Glomerular visceral epithelial cell (primary cell): ENCODE measurements around the gene TSSK2.
"Not testable (repeated sequence)": the region's sequence is repeated elsewhere in the genome, so short reads cannot be mapped to it uniquely, and the experiment has no call there.

Experiments used
- DNase-seq: peaks from one replicate; pipeline ENCODE4 v3.0.0-alpha.2; 2016; ENCODE audit errors: extremely low spot score

The TSSK2 gene

DNA sequence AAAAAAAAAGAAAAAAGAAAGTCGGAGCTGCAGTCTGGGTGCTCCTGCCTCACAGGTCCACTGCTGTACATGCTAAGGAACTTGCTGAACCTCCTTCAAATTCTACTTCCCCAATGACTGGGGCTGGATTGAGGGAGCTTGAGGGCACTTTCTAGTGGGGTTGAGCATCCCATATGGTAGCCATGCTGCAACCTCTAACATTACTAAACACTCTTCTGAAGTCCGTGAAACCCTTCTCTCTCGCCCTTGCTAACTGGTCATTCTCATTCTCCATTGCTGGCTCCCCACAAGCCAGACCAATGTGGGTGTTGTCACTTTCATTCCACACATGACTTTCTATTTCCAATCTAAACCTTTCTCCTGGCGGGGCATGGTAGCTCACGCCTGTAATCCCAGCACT, 12.1 kb downstream of the TSSK2 start:
- no peak for DNase-seq

DNA sequence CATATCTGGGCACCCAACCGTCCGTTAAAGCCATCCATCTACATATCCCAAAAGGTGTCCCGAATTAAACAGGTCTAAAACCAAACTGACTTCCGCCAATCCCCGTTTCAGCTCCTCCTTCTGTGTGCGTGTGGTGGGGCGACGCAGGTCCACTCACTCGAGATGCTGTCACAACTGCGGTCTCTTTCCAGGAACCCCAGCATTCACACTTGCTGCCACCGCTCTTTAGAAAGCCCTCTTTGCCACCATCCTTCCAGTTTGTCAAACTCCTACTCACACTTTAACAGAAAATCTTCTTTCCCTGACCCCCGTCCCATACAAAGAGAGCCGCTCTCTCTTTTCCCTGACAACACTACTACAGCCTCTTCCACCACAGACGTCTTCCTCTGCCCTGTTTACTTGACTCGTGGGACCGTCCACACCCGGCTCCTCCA, 12.9 kb downstream of the TSSK2 start:
- no peak for DNase-seq

DNA sequence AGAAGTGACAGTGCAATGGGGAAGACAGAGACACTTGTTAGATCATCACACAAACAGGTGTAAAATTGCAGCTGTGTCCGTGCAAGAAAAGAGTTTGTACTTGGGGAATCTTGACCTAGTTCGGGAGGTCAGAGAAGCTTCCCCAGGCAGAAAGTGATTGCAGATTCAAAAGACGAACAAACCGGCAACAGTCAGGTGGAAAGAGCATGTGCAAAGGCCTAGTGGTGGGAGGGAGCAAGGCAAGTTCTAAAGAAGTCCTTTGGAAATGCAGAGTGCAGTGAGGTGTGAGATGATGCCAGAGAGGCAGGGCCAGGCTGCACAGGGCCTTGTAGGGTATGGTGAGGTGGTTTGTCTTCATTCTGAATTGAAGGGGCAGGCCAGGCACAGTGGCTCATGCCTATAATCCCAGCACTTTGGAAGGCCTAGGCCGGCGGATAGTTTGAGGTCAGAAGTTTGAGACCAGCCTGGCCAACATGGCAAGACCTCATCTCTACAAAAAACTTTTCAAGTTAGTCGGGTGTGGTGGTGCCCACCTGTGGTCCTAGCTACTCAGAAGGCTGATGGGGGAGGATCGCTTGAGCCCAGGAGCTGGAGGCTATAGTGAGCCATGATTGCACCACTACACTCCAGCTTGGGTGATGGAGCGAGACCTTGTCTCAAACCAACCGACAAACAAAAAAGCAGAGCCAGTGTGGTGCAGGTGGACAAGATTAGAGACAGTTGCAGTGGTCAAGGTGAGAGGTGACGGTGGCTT, 15.3 kb downstream of the TSSK2 start:
- DNase-seq: no peak

DNA sequence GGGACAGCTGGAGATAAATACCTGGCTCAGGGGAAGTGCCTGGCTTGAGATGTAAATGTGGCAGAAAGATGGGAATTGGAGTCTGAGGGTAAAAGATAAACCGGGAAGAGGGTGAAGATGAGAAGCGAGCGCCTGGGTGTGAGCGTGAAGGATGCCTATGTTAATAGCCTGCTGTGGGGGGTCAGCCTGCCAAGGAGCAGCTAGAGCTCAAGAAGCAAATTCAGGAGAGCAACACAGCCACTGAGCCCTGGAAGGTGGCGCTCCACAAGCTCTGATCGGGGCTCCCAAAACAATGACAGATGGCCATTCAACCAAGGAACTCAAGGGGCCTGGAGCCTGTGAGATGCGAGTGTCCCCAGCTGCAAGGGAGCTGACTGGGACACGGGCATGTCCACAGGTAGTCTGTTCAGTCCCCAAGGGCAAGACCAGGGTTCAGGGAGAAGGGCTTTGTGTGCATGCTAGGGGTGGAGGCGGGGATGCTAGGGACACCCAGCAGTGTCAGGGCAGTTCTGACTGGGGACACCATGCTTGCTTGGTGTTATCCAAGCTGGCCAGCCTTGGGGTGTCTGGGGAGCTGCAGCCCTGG, 16.2 kb downstream of the TSSK2 start:
- DNase-seq: no peak

DNA sequence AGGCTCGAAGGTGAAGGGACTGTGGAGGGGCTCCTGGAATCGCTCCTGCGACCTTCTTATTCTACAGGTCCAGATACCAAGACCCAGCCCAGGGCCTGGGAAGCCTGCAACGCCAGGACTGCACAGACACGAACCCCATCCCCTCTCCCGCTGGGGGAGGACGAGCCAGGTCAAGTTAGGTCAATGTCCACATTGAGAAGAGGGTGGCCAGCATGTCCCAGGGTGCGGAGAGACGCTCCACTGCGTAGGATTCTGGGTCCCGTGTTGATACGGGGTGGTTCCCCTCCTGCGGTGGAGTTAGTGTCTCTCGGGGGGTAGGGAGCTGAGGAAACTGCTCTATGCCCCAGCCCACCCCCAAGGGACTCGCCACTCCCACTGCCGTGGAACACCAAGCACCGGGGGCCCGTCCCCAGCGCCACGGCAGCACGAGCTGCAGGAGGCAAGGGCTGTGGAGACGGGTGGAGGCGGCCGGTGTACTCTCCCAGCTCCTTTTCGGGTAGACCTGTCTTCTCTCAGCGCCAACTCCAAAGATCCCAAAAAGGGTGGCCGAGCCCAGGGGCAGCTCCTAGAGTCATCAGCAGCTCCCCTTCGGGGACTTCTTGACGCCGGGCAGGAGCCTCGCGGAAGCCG, 17.4 kb downstream of the TSSK2 start:
- DNase-seq: no peak

DNA sequence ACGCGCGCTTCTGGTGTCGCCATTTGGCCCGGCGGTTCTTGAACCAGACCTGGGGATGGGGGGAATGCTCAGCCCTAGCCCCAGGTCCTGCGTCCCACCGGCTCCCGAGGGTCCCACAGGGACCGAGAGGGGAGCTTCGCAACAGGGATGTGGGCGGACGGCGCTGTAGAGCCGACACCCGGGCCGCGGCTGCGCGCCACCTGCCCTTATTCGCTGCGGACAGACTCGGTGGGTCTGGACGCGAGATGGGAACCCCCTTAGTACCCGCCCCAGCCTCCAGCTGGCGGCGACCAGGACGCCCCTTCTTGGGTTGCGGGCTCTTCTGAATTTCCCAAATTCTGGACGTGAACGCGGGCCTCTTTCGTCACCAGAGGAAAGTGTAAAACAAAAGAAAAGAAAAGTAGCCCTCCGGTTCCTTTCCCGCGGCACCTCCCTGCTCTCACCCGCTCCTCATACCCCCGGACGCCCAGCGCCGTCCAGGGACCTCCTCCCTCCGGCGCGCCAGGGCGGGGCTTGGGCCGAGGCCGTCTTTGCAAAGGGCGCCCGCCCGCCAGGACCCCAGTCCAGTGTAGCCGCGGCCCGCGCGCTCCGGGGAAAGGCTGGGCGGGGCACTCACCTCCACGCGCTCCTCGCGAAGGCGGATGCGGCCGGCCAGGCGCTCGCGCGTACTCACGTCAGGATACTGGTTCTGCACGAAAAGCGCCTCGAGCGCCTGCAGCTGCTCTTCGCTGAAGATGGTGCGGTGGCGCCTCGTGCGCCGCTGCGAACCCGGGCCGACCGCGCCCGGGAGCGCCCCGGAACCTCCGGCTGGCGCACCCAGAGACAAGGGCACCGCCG, 18.2 kb downstream of the TSSK2 start:
- DNase-seq: no peak

DNA sequence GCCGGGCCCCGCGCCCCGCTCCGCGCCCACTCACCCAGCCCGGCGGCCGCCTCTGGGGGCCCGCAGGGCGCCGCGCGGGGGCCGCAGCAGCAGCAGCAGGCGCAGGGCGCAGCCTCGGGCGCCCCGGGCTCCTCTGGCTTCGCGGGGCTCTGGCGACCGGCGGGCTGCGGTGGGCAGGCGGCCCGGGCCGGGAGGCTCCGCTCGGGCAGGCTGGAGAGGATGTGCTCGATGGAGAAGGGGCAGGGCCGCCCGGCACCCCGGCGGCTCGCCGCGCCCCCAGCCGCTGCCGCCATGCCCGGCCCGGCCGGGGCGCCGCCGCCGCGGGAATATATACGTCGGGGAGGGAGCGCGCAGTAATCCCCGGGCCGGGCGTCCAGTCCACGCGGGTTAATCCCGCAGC, 18.9 kb downstream of the TSSK2 start, which contains the start of gene GSC2:
Gene GSC2 (minus strand): TSS at position 302 of the 400 bp plus-strand sequence. CDS start 9 bp downstream, at position 293.
- DNase-seq: no peak

DNA sequence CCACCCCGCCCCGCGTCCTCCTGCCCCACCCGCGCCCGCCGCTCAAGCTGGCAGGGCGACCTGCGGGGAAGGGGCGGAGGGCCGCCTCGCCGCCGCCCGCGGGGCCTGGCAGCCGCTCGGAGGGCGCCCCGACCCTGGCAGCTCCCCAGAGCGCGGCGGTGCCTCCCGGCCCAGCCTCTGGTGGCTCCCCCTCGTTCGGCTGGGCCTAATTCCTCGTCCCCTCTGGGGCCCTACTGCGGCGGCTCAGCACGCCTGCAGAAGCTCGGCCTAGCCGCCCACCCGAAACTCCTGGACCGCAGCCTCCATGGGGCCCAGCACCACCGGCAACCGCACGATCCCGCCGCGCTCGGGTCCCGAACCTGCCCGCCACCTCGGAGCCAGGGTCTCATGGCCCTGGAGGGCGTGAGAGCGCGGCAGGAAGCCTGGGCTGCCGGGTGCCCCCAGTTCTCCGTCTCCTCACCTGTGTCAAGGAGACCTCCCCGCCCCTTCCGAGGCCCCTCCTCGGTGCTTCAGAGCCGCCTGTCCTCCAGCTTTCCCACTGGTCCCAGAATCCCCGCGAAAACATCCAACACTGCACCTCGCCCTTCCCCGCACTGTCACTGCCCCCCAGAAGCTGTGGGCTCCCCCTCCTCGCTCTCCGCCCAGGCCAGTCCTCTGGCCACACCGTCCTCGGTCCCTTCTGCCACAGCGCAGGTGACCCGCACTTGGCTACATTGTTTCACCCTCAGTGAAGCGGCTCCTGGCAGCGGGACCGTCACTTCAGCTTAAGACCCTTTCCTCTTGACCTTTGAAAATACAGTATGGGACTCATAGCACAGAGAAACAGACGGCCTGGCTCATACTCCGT, 19.6 kb downstream of the TSSK2 start:
- no peak for DNase-seq

DNA sequence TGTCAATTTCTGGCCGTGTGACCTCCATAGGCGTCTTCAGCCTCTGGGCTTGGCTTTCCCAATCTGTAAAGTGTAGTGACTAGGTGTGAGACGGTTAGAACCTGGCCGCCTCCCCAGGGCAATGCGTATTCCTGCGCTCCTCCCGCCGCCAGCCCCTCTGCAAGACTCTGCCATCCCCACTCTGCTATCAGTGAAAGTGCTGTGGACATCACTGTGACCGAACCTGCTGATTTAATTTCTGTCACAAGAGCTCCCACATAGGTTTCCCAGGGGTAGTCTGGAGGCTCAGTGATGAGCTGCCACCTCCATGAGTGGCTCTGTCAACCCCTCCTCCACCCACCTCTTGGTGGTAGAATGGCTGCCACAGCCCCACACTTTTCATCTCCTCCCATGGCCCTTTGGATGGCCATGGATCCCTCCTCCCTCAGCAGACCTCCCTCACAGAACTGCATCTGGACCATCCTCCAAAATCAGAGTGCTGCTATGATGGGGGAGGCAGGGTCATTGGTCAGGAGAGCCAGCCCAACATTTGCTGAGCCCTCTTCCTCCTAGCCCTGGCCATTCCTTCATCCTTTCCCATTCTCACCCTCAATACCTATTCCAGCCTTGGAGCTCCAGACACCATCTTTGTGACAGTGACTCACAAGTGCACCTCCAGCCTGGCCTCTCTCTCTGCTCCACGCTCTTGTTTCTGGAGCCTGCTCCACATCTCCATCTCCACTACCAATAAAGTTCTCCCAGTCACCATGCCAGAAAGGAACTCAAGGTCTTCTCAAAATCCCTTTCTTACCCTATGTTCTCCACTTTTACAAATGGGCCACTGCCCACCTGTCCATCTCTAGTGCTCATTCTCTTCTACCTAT, 20.5 kb downstream of the TSSK2 start:
- no peak for DNase-seq

DNA sequence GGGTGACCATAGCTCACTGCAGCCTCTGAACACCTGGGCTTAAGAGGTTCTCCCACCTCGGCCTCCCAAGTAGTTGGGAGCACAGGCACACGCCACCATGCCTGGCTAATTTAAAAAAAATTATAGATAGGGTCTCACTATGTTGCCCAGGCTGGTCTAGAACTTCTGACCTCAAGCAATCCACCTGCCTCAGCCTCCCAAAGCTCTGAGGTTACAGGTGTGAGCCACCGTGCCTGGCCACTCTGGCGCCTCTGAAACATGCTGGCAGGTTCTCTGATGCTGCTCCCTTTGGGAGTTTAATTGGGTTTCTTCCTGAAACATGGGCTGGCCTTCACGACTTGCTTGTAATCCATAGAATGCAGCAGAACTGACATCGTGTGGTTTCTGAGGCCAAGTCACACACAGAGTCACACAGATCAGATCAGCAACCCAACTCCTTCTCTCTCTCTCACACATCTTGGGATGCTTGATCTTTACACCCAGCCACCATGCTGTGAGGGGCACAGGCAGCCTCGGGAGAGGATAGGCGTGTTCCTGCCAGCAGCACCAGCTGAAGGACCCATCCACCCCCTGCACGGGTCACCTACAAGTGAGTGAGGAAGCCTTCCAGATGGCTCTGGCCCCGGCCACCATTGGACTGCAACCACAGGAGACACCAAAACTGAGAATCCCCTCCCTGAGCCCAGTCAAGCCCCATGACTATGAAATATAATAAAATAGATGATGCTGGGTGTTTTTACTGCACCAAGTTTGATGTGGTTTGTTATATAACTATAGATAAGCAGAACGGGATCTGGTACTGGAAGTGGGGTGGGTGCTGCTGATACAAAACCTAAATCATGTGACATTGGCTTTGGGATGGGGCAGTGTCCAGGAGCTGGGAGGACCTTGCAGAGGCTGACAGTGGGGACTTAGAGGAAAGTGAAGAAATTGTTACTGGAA, 22.1 kb downstream of the TSSK2 start:
- no peak for DNase-seq

DNA sequence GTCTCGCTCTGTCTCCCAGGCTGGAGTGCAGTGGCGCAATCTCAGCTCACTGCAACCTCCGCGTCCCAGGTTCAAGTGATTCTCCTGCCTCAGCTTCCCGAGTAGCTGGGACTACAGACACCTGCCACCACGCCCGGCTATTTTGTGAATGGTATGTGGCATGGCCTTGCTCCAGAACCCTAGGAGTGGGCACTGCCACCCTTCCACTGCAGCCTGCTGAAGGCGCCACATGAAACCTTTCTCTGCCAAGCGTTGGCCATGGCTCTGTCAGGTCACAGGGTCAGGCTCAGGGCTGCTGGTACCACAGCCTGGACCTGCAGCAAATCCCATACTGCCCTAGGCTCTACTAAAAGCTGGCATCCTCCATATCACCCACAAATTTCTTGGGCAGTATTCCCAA, 25.0 kb downstream of the TSSK2 start:
- DNase-seq: not testable (repeated sequence)

DNA sequence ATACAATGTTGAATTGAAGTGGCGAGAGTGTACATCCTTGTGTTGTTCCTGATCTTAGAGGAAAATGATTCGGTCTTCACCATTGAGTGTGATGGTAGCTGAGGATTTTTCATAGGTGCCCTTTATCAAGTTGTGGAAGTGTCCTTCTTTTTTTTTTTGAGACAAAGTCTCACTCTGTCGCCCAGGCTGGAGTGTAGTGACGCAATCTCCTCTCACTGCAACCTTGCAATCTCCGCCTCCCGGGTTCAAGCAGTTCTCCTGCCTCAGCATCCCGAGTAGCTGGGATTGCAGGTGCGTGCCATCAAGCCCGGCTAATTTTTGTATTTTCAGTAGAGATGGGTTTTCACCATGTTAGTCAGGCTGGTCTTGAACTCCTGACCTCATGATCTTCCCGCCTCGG, 27.5 kb downstream of the TSSK2 start:
- DNase-seq: not testable (repeated sequence)

DNA sequence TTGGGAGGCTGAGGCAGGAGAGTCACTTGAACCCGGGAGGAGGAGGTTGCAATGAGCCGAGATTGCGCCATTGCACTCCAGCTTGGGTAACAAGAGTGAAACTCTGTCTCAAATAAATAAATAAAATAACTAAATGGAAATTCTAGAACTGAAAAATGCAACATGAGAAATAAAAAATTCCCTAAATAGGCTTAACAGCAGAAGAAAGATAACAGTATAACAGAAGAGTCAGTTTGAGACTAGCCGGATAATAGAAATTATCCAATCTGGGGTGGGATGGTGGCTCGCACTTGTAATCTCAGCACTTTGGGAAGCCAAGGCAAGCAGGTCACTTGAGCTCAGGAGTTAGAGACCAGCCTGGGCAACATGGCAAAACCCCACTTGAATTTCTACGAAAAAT, 33.3 kb downstream of the TSSK2 start:
- no peak for DNase-seq

DNA sequence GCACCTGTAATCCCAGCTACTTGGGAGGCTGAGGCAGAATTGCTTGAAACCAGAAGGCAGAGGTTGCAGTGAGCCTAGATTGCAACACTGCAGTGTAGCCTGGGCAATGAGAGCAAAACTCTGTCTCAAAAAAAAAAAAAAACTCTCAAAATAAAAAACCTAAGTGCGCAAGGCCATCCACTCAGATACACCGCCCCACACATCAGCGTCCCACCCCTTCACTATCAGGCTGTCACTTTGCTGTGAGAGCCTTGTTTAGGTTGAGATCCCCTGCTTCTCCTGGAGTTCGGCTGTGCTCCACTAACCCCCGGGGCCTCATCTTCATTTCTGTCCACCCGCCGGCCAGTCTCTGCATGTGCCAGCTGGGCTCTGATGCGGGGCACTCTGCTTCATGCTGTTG, 35.3 kb downstream of the TSSK2 start:
- no peak for DNase-seq

DNA sequence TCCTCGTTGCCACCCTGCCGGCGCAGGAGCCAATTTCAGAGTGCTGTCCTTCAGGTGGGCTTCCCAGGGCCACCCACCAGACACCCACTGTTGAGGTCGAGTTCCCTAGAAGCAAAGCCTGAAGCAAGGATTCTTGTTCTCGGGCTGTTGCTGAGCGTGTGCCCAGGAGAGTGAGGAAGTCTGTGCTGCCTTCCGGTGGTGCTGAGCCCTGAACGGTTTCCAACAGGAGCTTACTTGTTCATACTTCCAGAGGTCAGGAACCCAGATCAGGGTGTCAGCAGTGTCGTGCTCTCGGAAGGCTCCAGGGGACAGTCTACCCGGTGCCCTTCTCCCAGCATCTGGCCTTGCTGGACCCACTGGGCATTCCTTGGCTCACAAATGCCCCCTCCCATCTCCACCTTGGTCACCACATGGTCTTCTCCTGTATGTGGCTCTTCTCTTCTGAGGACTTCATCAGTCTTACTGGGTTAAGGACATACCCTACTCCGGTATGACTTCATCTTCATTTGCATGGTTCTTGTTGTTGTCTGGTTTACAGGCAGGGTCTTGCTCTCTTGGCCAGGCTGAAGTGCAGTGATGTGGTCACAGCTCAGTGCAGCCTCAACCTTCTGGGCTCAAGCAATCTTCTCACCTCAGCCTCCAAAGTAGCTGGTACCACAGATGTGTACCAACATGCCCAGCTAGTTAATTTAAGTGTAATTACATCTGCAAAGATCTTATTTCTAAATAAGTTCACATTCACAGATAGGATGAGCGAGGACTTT, 36.2 kb downstream of the TSSK2 start:
- DNase-seq: no peak

DNA sequence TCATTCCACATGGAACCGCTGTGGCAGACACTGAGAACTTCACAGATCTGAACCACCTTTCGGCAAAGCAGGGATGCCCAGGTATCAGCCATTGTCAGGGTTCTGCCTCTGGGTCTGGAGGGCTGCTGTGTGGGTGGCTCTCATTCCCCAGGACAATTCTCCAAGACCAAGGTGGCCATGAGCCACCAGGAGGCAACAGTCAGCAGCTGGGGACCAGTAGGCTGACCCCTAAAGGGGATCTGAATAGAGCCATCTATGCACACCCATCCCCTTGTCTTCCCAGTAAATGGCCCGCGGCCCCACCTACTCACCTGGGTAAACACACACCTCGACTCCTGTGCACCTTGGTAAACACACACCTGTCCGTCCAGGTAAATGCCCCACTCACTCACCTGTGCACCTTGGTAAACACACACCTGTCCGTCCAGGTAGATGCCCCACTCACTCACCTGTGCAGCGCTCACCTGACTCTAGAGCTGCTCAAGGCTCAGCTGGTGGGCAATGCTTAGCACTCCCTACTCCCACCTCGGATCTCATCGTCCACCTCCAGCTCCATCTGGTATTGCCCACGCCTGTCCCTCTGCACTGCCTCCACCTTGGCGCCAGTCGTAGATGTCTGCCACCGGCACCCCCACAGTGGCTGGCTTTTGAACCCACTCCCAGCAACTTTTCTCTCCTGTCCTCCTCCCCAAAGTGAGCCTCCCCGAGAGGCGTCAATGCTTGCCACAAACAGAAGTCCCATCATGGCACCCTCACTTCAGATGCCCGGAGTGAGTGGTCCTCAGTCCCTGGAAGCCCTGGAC, 37.2 kb downstream of the TSSK2 start:
- DNase-seq: no peak
